ENCODE data around the gene SPA17.

The SPA17 gene

DNA sequence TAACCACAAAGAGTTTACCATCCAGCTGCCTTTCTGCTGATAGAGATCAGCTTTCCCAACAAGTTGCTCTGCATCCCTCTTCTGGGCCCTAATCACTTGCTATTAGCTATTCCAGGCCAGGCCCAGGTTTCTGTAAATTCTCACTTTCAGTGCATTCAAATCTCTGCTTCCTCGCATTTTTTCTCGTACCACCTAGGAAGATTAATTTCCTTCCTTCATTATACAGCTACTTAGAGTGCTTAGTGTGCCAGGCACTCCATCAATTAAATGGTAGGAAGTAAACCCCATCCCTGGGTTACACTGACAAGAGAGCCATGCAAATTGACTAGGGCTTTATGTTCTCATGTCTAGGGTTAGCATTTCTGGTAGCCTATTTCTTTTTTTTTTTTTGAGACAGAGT is 9.8 kb upstream of the SPA17 start:
- DNase-seq: no peak

DNA sequence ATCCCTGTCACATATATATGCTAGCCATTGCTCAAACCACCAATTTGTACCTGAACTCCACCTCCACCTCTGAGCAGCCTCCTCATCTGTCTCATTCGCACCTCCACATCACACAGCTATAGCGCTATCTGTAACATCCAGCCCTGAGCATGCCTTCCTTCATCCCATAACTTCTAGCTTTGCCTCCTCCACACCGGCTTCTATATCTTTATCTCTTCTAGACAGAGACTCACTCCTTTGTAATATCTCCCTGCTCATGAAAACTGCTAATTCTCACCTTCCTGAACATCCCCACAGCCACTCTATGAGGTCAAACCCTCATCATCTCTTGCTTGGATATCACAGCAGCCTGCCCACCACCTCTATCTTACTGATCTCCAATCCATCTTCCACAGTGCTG is 6.1 kb upstream of the SPA17 start:
- DNase-seq: peak; percentile 9

DNA sequence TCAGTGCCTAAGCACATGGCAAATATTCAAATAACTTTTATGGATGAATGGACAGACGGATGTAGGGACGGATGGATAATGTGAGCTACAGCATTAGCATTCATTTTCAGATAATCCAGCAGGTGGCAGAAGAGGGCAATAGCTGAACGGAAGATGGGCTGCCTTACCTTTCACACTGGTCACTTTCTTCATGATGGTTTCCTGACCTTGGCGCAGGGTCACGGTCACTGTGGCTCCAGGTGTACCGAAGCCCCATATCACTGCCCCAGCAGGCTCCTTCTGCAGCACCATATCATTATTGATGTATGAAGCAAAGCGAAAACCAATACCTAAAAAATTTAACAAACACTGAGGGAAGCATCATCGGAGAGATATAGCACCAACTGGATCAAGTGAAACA is 4.5 kb upstream of the SPA17 start:
- peak; percentile 54 for DNase-seq

DNA sequence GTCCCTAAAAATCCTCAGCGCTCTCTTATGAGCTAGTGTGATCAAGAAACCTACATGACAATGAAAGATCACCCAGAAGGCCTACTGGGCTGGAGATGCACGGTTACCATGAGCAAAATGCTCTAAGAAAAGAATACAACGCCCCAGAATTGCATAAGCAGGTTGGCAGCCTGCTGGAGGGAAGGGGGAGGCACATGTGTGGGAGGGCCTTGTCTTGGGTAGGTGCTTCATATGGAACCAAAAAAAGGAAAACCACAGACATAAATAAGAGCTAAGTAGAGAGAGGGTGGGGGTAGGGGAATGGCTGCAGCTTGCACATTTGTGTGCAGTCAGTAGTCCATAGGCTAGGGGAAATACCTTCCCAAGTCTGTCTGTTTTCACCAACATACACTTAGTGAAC is 3.0 kb upstream of the SPA17 start:
- DNase-seq: peak; percentile 70

DNA sequence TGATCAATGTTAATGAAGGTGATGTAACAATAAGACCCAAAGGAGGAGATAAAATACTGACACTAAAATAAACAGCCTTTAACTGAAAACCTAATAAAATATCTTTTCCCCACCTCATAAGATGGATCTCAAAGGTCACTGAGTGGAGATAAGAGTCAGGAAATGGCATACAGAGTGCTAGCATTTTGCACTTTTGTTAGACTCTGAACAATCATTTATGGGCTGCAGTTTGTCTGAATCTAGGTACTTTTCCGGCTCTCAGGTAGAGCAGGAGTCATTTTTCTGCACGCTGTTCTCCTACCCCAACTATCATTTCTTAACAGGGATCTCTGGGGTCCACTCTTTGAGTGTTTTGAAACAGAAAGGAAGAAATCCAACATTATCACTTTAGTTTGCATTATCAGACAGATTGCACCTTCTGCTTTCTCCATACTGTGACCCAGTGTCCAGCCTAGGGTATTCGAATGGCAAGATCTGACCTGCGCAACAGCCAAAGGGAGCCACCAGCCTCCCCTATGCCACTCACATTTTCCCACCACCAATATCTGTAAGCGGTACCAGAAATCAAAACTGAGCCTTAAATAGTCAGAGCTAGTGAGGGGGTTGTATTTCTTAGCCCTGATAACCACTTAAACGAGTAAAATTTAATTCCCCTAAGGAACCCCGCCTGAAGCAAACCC is 1.0 kb upstream of the SPA17 start:
- peak; percentile 10 for DNase-seq

DNA sequence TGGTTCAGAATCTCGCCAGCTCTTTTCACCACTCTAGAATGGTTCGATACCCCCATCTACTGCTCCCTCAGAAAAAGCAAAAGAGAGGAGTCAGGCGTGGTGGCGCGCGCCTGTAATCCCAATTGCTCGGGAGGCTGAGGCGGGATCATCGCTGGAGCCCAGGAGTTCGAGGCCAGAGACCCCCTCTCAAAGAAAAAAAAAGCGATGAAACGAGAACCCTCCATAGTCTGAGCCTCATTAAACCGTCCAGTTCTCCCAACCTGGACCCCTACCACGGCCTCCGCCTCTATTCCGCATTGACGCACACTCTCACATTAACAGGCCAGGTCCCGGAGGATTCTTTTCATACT is 439 bp downstream of the SPA17 start:
- no peak for DNase-seq

DNA sequence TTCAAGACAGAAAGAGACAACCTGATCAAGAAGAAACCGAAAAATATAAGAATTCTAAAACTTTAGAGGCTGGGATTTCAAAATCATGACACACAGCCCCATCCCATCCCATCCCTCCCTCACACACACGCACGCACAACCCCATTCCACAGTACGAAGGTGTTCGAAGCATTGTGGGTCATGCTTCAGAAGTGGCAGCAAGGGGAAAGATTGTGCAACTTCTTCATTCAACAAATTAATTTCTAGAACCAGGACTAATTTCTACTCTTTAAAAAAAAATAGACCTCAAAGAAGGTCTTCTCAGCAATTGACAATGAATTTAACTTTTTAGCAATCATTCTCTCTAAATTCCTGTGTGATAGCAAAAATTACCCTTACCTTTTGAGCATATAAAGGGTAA is 867 bp downstream of the SPA17 start:
- no peak for DNase-seq

DNA sequence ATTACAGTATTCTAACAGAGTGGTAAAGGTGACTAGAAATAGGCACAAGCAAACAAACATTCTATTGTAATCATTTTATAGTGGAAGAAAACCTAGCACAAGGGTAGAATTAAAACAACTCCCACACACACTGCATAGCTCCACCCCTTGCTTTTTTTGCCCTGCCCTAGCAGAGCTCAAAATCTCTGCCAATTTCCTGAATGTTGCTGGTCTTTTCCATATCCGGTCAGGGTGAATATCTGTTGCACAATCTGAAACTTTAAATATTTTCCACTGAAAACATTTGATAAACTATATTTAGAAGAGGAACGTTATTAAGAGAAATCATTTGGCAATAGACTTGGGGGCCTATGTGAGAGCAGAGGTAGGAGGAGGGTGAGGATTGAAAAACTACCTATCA is 2.7 kb downstream of the SPA17 start:
- DNase-seq: no peak

DNA sequence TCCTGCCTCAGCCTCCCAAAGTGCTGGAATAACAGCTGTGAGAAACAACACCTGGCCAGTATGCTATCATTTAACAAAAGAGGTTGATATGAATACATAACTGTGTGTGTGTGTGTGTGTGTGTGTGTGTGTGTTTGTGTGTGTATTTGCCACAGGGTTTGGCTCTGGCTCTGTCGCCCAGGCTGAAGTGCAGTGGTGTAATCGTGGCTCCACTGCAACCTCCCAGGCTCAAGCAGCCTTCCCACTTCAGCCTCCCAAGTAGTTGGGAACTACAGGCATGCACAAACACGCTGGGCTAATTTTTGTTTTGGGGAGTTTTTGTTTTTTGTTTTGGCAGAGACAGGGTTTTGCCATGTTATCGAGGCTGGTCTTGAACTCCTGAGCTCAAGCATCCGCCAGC is 4.7 kb downstream of the SPA17 start:
- no peak for DNase-seq

DNA sequence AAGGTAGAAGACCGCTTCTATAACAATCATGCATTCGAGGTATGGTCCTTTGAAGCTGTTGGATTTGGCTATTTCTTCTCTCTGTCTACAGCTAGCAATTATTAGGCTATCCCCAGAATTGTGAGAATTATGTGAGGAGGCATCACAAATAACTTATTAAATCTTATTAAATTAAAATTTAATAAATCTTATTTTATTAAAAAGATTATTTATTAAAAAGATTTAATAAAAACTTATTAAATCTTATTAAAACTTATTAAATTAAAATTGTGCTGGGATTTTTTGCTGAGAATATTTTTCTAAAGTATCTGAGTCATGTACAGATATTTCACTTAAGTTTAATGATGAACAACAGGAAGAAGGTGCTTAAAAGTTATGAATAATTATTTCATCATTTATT is 7.7 kb downstream of the SPA17 start:
- DNase-seq: no peak

DNA sequence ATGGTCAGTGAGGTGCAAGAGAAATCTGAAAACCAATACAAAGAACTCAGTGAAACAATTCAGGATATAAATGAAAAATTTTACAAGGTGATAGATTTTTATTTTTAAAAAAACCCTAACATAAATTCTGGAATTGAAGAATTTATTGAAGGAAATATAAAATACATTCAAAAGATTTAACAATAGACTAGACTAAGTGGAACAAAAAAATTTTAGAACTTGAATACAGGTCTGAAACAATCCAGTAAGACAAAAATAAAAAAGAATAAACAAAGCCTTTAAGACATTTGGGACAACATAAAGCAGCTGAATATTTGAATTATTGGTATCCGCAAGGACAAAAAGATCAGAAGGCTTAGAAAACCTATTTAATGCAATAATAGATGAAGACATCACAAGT is 8.7 kb downstream of the SPA17 start:
- DNase-seq: no peak

DNA sequence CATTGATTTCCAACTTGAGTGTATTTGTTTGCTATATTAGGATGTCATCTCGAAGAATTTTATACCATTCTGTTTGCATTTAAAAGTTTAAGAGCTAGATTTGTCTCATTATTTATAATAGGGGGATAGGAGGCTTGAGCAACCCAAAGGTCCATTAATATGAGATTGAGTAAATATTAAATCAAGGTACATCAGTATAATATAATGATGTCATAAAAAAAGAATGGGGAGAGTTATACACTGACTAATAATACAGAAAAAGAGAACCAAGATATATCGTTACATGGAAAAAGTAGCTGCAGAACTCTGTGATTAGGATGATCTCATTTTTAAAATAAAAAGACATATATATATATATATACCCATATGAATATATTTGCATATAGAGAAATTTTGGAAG is 19.4 kb downstream of the SPA17 start:
- no peak for DNase-seq

DNA sequence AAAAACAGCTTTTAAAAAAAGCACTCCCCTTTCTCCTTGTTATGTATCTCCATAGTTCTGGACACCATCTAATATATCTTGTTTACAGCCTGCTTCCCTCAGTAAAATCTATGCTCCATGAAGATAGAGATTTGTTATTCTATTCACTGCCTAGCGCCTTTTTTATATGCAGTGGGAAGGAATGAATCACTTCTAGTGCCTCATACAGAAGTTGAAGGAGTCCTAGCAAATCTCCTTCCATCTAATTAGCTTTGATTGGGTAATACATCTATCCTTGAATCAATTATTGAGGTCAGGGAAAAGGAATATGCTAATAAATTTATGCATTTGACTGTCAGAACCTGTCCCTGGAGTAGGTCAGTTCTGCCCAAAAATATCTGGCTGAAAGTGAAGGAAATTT is 25.8 kb downstream of the SPA17 start:
- no peak for DNase-seq

DNA sequence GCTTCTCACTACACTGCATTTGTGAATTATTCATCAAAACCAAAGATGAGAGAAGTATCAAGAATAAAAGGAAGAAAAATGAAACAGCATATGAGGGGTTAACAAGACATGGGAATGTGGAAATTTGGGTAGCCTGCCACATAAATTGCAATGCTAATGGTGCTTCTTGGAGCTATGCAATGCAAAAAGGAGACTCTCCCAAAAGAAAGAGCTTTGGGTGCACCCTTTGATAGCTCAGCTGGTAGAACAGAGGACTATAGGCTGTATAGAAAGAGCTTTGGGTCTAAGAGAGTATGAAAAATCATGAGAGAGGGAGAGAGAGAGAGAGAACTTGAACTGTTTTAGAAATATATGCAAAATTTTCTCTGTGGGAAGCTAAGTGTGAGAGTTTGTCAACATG is 26.3 kb downstream of the SPA17 start:
- DNase-seq: no peak

DNA sequence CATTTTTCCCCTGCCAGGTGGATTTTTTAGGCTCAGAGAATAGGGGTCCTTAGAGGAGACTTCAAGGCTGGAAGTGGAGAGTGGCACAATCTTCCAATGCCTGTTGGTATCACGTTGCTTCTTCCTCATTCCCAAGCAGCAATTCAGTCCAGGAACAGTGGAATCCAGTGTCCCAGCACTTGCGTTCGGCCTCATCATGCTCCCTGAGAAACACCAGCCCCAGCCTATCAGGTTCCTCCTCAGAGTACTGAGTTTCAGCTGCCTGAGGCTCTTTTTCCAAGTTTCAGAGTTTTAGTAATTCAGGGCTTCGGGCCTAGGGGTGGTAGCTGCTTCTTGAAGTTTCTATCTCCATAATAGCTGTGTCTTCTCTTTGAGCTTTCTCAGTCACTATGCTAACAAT is 34.1 kb downstream of the SPA17 start:
- no peak for DNase-seq

DNA sequence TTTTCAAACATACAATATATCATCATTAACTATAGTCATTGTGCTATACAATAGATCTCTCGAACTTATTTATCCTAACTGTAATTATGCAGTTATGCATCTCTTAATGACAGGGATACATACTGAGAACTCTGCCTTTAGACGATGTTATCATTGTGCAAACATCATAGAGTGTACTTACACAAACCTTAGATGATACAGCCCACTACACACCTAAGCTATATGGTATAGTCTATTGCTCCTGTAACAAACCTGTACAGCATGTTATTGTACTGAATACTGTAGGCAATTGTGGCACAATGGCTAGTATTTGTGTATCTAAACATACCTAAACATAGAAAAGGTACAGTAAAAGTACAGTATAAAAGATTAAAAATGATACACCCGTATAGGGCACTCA is 38.7 kb downstream of the SPA17 start:
- DNase-seq: no peak

DNA sequence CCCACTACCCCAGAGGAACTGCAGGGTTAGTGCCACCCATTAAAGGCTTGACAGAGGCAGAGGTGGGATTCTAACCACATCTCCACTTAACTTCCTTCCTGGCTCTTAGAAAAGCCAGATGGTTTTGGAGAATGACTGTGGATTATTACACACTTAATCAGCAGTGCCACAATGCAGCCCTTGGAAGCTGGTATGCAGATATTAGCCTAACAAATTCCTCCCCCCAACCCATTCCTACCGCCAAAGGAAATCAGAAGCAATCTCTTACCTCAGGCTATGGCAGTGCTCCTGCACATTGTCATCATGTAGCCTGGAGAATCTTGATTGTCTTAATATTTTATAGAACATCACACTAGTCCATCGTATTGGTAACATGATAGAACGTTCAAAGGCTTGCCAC is 42.9 kb downstream of the SPA17 start:
- DNase-seq: peak; percentile 19

DNA sequence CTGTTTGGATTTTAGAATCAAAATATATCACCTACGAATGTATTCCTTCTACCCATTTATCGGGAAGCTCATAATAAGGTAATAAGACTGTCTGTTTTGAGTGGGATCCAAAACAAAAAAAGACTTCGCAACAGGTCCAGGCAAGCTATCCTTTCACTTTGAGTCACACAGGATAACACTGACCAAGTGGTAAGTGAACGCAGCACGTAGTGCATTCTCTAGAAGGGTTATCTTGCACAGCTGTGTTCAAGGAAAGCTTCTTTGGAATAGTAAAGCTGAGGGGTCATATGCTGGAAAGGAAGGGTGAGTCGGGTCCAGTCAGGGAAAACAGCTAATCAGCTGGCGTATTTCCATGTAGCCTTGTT is 43.7 kb downstream of the SPA17 start:
- no peak for DNase-seq

DNA sequence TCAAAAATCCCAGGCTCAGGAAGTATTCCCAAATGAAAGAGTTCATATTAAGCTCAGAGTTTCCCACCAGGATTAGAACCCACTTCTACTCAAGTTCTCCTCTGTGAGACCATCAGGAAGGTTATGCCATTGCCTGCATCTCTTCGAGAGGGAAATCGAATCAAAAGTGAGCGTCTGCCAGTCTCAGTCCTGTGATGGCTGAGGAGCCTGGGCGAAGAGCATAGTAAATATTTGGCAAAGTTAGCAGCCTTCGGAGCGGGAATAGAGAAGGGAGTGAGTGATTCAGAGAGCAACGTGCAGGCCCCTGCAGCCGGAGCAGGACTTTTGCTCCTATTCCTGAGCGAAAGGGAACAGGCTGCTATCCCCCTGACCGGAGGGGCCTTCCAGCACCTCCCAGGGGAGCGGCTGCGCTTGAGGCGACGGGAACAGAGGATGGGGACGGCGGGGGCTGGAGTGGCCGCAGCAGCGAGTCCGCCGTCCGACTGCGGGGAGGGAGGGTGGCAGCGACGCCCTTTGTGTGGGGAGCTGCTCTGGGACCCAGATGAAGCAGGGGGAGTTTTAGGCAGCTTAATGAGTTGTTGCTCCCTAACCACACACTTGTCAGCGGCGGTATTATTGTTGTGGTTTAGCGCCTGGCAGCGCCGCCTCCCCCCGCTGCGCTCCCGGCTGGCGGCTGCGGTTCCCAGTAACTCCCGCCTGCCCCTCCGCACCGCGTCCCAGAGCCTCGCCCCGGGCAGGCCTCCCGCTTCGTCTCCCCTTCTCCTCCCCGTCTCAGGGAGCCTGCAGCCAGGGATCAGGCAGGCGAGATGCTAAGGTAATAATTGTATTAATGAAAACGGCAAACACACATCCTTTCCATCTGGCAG is 44.3 kb downstream of the SPA17 start:
- DNase-seq: no peak

DNA sequence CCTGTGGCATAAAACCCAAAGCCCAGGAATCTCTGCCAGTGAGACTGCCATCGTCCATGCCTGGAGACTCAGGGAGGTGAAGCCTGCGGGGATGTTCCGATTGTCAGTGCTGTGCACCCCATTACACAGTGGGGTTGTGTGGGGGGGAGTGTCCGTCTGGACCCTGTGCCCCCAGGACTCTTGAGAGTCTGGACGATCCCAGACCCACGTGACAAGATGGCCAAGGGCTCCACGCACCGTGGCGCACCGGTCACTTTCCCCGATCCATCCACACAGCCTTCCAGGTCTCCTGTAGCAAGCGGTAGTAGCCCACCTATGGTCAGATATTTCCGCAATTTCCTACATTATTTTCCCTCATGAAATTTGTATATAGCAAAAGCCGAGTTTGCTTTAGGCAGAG is 45.1 kb downstream of the SPA17 start:
- DNase-seq: no peak

DNA sequence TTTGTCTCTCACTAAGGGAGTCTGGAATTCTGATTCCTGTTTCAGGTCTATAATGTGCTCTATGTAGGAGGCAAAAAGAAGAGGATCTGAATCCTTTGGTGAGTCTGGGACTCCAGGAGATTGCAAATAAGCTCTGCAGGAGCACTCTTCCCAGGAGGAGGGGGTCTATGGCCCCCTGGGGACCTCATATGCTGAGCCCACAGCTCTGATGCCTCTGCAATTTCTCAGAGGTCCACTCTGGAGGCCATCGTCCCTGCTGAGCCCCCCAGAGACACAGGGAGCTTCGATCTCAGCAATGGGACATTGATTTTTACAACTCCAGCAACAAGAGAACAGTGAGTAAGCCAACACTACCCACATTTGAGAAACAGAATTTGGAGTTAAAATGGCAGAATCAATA is 45.8 kb downstream of the SPA17 start:
- no peak for DNase-seq

DNA sequence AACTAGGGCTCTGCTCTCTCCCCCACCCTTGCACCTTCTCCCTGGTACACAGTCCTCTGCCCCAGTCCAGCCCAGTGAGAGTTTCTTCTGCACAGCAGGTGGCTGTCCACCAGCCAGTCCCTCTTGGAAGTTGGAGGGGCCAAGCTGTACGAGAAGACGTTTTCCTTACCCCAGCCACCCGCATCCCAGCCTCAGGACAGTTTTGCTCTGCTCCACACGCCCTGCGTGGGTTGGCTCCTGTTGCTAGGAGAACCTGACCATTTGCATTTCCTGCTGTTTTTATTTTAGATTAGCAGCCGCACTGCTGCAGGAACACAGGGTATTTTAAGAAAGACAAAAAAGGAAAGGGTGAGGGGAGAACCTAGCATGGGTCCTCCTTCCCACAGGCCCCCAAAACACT is 48.5 kb downstream of the SPA17 start:
- DNase-seq: no peak

DNA sequence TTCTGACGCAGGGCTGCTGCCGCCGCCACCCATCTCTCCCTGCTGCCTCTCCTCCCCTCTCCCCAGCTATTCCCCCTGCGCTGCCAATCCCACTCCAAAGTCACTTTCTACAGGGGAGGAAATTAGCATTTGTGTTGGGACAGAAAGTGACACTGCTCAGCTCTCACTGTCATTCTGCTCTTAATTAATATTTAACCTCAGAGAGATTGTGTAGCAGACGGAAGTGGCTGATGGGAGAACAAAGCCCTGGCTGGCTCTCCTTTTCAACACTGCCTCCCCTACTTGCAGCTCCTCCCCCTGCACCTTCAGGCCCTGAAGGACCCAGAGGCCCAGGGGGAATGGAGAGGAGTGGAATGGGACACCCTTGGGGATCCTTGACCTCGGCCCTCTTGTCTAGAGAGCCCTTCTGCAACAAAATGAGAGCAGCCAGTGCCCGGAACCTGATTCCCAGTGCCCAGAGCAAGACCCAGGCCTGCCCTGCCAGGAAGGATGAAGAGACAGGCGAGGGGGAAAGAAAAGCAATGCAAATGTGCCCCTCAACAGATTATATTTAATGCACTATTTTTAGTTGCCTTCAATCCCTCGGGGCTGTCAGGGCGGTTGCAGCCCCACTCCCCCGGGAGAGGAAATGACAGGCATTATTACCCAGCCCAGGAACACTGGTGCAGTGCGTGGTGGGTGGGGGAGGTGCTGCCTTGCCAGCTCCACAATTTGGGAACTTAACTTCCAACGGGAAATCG is 51.4 kb downstream of the SPA17 start:
- DNase-seq: no peak

DNA sequence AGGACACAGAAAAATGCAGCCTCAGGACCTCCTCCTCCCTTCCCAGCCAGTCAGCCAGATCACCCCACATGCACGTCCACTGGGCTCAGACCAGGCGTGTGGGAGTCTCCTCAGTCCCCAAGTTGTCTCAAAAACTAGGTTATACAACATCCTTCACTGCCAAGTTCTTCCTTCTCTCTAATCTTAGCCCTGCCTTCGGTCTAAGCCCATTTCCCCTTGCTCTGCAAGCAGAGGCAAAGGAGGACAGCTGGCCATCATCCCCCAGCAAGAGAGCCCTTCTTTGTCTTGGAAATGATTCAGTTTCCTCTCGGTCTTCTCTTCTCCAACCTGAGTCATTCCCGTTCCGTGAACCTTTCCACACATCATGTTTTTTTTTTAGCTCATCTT is 52.0 kb downstream of the SPA17 start:
- DNase-seq: no peak
